NCI-H446 treated with DMSO at 0.1 percent for 48 hours (cell line): ENCODE measurements around the gene CLCNKB.
"Not testable (repeated sequence)": the region's sequence is repeated elsewhere in the genome, so short reads cannot be mapped to it uniquely, and the experiment has no call there.

Source experiments
- DNase-seq: peaks from one replicate; lab custom pipeline; 2025; lab: John Stamatoyannopoulos, UW

The CLCNKB gene

DNA sequence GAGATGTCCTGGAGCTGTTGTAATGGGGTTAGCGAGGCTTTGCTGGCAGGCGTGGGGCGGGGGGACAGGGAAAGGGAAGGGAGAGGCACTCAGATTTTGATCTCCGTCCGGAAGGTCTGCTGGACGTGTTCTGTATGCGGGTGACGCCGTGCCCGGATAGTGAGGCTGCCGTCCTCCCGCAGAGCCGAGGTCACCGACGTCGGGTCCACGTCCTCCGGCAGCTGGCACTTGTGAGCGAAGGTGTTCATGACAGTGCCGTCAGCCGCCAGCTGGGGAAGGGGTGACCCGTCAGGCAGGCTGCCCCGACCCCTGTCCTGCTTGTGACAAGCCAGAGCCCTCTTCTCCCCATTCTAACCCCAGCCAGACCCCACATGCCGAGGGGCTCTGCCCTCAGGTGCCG lies 28.1 kb upstream of the CLCNKB start:
- no peak for DNase-seq

DNA sequence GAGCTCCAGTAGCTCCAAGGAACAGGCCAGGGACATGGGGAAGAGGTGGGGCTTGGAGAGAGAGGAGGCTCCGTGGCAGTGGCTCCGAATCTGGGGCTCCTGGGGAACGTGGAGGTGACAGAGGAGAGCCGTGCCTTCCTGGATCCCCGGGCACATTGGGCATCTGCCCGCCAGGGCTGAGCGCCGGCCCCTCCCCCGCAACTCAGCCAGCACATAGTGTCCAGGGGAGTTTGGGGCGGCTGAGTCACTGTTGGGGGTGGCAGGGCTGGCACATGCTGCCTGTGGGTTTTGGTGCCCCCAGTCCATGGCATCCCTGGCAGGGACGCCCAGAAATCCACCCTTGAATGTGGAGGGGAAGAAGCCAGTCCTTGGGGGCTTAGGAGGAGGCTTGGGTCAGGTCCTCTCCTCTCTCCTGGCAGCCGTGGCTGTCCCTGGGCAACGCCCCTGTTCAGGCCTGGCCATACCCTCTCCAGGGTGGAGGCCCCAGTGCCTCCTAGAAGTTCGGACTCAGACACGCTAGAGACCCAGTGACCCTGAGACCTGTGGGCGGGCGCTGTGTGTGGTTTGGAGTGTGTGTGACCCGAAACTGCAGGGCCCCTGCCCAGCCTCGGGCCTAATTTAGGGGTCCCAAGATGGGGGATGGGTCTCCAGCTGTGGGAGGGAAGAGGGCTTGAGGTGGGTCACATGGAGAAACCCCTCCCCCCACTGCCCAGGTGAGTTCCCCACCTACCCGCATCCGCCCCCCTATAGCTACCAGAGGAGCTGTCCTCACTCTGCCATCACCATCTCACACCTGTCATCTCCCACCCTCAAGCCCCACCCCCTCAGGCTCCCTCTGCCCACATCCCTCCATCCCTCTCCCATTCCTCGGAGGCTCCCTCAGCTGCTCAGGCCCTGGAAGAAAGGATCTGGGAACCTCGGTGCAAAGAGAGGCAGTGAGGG lies 27.4 kb upstream of the CLCNKB start:
- DNase-seq: no peak

DNA sequence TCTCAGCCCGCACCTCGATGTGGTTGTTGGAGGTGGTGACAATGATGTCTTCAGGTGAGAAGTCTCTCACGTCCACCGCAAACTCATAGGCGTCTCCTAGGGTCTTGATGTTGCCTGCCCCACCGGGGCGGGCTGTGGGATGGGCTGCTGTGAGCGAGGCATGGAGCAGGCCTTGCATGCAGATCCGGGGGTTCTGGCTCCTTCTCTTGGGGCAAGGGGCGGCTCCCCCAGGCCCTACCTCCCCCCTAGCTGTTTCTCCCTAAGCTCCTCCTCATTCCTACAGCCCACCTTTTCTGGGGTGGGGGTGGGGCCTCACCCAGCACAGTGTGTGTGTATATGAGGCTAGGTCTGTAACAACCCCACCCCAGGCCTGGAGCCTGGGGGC lies 26.5 kb upstream of the CLCNKB start:
- no peak for DNase-seq

DNA sequence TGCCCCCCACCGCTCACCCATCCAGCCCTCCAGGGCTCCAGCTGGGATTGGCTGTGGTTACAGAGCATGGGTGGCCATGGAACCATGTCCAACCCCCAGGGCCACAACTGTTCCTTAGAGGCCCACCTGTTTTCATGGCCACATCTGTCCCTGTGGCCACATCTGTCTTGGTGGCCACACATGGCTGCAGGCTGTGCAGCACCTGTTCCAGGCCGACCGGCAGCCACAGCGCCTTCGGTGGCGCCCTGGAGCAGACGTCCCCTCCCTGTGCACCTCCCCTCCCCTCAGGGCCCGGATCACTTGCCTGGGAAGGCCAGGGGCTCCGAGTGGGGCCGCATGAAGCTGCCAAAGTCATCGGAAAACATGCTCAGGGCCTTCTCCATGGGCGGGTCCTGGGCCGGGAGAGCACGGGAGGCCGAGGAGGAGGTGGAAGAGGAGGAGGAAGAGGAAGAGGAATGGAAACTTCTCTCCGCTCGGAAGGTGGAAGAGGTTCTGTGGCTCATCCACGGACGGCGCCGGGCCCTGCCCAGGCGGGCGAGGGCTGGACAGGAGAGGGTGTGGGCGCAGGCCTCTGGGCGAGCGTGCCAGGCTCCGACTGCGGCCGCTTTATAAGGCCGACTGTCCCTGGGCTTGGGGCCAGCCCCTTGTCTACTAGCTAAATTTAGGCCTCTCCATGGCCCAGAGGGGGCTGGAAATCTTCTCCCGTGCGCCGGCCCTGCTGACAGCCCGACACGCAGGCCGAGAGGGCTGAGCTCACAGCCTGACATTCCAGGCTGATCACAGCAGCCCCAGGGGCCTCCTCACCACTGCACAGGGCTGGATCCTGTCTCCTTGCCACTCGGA lies 25.9 kb upstream of the CLCNKB start, which contains the start of gene HSPB7:
Gene HSPB7 (minus strand): TSS at position 583 of the 843 bp plus-strand sequence. CDS start 80 bp downstream, at position 503.
- DNase-seq: no peak

DNA sequence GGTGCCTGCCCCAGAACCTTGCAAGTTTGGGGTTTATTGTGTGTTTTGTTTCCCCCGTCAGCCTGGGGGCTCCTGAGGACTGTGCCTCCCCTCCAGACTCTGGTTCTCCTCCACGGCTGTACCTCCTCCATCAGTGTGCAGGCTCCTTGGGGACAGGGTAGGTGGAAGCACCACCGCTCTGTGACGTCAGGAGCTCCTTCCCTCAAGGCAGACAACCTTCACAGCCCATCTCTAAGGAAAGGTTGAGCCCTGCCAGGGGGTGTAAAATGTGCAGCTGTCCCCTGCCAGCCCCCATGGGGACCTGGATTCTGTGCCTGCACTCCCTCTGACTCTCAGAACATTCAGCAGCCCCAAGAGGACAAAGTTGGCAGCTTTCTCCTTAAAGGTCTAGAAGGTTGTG lies 25.3 kb upstream of the CLCNKB start:
- DNase-seq: no peak

DNA sequence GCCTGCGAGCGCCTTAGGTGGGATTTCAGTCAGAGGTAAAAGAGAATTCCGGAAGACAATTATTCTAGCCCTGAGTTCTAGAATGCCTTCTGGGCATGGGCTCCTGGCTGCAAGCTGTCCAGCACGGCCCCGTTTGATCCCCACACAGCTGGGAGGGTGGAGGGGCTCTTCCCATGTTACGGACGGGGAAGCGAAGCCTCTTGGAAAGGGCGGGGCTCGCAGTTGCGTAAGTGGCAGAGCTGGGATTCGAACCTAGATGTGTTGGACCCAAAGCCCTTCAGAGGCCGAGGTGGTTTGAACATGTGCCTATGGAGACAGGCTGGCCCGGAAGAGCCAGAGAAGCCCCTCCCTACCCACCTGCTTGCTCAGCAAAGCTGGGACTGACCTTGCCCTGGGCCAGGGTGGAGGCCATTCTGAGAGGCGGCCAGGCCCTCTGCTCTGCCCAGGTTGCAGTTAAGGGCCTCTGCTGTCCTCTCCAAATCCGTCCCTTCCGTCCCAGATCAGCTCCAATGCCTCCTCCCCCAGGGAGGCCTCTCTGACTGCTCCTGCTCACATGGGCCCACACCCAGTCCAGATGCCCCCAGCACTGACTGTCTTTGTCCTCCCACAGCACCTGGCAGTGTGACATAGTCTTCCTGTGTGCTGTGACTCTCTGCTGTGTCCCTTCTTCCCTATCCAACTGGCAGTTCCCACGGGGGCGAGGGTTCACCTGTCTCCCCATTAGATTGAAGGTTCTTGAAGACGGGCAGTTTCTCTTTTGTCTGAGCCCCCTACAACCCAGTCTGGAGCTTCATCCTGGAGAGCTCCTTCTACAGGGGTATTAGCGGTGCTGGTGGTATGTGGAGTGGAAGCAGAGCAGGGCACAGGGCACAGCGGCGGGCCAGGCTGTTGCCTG lies 24.6 kb upstream of the CLCNKB start:
- DNase-seq: no peak

DNA sequence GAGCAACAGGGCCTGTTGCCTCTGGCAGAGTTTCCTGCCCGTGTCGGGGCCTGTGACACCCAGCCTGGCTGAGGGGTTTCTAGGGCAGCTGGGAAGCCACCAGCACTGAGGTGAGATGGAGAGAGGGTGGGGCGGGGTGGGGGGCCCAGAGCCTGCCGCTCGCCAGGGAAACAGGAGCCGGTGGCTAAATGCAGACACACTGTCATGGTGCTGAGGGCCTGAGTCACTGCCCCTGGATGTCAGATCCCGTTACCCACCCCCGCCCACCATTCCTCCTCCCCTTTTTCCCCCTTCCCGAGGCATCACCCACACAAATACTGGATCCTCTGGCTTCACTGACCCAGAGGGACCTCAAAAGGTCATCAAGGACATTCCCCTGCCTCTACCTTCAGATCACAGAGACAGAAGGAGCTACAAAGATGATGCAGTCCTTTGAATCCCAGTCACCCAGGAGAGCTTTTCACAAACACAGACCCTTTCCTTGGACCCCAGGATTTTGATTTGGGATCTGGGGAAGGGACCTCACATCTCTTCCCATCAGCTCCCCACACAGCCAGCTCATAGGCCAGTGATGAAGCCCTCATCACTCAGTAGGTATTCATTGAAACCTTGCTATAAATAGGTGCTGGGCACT lies 23.8 kb upstream of the CLCNKB start:
- no peak for DNase-seq

DNA sequence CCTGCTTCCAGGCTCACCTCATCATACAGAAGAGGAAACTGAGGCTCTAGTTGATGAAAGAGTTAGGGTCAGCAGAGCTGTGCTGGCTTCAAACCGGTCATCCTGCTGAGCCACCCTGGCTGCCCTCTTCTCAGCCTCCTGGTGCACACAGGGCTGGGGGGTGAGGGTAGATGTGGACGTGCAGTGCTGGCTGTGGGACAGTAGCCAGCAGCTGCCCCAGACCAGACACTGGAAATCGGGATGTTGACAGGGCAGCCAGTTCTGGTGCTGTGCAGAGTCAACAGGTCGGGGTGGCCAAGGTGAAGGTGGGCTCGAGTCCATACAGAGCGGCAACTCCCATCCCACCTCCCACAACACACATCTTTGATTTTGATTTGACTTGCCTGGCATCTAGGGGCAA lies 23.3 kb upstream of the CLCNKB start:
- DNase-seq: no peak

DNA sequence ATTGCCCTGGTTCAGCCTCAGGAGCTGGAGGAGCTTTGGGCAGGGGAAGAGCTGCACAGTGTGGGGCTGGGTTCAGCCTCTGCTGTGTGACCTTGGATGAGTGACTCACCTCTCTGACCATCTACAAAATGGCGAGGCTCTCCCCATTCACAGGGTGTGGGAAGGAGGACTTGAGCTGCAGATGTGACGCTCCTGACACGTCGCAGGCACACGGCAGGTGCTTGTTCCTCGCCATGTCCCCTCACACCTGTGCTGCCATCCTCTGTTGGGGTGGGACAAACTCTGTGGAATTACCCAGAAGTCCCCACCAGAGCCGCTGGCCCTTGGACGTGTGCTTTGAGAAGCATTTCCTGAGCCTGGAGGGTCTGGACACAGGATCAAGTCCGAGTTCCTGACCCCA lies 22.7 kb upstream of the CLCNKB start:
- DNase-seq: not testable (repeated sequence)

DNA sequence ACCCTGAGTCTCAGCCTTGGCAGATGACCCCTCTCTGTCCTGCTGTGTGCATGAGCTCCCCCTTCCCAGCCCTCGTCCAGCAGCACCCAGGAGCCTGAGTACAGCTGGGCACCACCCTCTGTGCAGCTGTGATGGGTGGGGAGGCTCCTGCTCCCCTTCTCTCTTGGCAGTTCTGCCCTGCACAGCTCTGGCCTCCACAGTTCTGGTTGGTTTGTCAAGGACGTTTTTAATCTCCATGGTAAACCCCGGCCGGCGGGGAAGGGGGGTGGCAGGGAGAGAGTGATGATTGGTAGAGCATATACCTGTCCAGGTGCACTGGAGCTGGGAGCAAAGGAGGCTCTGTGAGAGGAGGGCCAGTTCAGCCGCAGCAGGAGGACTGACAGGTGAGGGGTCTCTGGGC lies 21.9 kb upstream of the CLCNKB start, which contains the start of gene CLCNKA:
Gene CLCNKA (plus strand): TSS at position 356 of the 400 bp plus-strand sequence. CDS start 584 bp downstream, outside the sequence.
- DNase-seq: no peak

GRCh38 chr1:16022393-16022792 lies 21.2 kb upstream of the CLCNKB start:
- no peak for DNase-seq

- DNase-seq: no peak
Observed at GRCh38 chr1:16023050-16023653, 20.4 kb upstream of the CLCNKB start.

DNA sequence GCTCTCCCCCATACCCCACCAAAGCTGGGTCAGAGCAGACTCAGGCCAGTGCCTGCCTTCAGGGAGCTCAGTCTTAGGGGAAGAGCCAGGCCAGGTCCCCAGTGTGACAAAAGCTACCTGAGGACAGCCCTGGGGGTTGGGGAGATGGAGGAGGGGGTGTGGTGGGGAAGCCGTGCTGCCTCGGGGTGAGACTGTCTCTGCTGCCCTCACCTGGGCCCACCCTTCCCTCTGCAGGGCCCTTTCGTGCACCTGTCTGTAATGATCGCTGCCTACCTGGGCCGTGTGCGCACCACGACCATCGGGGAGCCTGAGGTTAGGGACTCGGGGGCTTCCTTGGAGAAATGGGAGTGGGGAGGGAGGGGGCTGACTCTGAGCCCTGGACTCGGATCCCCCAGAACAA lies 17.3 kb upstream of the CLCNKB start:
- not testable (repeated sequence) for DNase-seq

- DNase-seq: no peak
Observed at GRCh38 chr1:16026723-16027484, 16.7 kb upstream of the CLCNKB start.

DNA sequence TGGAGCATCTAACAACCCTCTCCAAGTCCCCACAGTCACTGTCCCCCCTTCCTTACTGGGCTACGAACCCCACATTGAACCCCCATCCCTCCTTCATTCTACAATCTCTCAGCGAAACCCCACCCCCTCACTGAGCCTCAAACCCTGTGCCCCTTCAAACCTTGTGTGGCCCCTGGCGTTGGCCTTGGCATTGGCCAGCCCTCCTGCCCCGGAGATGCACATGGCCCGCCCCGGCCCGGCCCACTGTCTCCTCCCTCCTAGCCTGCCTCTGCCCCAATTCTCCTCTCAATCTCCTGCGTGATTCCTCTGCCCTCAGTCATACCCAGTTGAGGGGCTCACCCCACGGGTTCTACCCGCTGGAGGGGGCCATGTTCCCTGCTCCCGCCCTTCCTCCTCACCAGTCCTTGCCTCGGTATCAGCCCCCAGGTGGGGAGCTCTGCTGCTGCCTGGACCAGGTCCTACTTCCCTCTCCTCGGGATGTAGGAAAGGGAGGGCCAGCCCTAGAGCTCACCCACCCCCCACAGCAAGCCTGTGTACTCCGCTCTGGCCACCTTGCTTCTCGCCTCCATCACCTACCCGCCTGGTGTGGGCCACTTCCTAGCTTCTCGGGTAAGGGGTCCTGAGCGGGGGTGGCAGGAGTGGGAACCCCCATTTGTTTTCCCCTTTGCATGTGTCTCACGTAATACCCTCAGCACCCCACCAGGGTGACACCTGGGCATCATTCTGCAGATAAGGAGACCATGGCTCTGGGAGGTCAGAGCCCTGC lies 15.2 kb upstream of the CLCNKB start:
- no peak for DNase-seq

DNA sequence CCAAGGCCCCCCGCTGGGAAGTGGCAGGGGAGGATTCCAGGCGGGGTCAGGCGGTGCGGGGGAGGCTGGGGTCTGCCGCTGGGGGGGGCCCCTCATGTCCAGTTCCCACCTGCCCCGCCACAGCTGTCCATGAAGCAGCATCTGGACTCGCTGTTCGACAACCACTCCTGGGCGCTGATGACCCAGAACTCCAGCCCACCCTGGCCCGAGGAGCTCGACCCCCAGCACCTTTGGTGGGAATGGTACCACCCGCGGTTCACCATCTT lies 14.6 kb upstream of the CLCNKB start:
- not testable (repeated sequence) for DNase-seq

GRCh38 chr1:16029288-16029687 lies 14.3 kb upstream of the CLCNKB start:
- no peak for DNase-seq

DNA sequence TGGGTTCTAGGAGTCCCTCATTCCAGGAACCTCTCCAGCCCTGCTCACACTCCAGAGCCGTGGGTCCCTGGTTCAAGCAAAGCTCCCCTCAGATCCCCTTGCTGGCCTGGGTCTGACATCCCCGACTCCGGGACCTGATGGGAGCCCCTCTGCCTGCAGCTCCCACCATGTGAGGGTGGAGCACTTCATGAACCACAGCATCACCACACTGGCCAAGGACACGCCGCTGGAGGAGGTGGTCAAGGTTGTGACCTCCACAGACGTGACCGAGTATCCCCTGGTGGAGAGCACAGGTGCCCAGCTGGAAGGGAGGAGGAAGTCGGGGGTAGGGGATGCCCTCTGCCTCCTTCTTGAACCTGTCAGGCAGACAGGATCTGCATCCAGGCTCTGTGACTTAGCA lies 12.0 kb upstream of the CLCNKB start:
- no peak for DNase-seq

- DNase-seq: peak; percentile 42
Observed at GRCh38 chr1:16032388-16033102, 11.0 kb upstream of the CLCNKB start.
